Measurements from ENCODE around the gene ANXA2.

ANXA2 gene

DNA sequence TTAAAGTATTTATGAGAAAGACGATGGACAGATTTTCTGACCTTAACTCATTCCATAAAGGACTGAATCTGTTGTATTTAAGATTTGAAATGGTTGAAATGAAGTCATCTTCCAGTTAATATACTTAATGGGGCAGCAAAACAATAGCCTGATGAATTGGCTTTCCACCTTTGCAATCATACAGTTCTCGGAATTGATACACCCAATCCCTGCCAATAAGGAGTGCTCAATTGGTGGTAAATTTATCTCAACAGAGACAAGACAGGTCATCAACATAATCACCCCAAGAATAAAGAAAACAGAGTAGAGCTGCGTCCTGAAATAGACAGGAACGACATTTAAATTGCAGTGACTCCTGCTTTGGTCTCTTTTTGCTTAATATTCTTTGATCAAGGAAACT lies 11.2 kb downstream of the ANXA2 start:
- no peak for DNase-seq

DNA sequence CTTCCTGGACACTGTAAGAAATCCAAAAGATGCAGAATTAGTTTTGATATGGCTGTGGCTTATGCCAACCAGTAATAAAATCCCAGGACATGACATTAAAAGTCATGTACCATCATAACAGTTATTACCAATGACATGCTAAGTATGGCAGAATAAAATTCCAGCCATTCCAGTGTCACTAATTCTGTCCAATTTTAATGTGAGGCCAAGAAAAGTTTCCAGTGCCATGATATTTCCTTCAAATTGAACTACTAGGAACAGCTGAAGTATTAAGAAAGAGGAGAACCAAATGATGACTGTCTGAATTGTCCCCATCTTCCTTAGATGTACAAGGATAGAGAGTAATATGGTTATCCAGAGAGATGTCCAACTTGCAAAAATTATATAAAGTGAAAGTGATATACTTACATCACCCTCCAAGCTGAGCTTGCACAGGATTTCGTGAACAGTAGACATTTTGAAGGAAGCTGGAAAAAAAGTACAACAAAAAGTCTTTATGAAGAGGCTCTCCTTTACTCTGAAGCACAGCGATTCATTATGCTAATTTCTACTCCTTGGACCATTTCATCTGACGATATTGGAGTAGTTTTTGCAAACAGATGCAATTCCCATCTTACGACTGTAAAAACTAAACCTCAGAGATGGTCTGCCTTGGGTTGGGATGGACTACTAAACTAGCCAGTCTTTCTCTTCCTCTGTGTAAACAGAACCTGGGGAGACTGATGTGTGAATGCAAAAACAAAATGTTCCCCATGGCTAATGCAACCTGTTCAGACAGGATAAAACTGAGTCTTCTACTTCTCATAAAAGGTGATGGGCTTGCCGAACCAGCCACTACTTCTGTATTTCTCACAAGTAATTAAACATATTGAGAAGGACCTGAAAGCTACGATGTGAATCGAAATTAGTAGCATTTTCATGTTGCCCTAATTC lies 11.9 kb downstream of the ANXA2 start:
- DNase-seq: no peak

DNA sequence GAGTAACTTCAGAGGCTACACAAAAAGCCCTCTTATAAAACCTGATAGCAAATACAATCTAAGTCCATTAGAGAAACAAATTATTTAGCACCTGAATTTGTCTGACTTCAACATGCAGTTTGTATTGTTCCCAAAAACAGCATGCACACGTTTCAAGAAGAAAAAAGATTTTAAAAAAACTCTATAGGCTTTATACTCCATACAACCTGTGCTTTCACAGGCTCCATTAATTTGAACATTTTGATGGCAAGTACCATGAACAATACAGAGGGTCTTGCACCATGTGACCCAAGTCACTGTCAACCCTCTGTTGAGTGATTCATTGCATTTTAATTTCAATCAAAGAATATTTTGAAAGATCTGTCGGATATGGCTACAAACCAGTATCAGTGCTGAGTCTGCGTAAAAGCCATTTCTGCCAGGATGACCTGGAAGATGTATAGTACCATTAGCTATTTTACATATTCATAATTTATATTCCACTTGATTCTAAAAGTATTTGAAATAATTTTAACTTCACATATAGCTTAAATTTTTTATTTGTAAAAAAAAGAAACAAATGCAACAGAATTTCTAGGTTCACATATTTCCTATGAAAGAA lies 13.2 kb downstream of the ANXA2 start:
- no peak for DNase-seq

DNA sequence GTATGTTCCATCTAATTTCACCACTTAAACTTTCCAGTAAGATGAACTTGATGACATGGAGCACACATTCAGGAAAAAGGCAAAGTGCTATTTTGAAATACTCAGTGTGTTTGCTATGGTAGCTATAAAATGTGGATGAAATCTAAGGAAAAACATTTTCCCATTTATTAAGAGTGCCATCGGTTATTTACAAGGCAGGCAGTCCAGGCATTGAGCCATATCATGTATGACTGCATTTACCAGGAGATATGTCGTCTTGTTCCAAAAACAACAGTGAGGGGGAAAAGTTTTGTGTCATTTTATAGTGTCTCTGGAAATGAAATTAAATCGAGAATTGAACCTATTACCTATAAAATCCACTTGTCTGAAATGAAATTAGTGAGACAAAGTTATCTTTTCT lies 13.7 kb downstream of the ANXA2 start:
- no peak for DNase-seq

DNA sequence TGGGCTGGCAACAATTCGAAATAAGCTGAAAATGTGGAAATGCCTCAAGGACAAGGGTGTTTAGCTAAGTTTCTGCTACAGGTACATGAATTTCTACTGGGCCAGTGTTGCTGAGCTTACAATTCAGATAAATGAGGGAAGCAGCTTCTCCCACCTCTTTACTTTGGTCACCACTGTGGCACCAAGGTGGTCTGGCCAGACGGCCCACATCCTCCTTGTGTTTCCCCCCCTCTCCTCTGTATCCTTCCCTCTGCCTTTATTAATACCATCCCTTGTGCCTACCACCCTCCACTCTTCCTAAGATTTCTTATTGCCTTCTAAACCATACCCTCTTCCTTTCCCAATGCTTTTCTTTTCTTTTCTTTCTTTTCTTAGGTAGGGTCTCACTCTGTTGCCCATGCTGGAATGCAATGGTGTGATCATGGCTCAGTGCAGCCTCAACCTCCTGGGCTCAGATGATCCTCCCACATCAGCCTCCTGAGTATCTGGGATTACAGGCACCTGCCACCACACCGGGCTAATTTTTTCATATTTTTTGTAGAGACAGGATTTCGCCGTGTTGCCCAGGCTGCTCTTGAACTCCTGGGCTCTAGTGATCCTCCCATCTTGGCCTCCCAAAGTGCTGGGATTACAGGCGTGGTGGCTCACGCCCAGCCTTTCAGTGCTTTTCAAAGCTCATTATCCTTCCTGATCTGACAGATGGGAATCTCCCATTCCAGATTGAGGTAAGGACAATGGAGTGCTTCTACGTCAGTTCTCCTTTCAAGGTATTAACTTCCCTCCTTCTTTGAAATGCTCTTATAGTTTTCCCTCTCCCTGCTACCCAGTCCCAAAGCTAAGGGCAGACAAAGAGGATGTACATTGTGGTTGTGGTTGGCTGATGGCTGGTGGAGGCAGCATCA lies 14.8 kb downstream of the ANXA2 start:
- no peak for DNase-seq

DNA sequence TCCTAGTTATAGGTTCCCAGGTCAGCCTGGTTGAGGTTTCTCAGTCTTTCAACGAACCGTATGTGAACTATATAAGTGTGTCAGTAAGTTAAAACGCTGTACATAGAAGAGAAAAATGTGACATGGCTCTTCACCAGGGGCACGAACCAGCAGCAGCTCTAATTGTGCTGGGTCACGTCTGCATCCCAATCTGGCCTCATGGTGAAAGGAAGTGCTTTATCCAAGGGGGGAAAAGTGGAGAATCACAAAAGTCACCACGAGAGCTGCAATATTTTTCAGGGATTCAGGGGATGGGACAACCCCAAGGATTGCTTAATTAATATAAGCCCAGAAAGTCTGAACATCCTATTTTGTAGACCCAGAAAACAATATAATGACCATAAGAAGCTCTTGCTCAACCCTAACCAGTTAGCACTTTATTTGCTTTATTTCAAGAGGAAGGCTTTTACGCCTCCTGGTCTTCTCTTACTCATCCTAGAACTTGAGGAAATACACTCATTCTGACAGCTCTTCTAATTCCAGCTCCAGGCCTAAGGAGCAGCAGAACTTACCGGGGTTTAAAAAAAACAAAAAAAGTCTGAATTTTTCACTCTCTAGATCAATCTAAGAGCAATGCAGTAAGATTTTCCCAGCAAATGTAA lies 16.5 kb downstream of the ANXA2 start:
- DNase-seq: no peak

DNA sequence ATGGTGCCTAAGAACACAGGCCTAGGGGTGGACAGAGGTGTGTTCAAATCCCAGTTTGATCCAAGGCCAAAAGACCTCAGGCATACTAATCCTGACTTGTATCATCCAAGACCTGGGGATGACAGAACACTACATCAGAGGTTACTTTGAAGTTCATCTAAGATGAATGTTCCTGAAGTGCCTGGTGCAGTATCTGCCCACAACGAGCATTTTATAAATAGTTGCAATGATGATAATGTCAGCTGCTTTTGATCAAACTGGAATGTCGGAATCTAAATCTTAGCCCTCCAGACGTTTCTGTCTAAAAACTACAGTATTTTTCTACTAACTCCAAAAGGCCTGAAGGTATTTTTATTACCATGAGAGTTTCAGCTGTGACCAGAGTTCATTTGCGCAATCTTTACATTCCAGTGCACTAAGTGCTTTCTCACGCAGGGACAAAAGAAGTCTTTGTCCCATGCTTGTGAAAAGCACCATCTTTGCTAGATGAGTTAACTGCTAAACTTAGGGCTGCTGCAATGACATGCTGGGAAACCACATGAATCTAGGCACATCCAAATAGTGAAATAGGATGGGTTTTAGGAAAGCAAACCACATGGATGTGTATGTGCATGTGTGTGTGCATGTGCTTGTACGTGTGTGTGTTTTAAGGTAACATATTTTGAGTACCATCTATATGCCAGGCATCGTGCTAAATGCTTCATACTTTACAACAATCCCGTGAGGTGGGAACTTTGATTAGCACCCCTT lies 18.1 kb downstream of the ANXA2 start:
- DNase-seq: no peak

DNA sequence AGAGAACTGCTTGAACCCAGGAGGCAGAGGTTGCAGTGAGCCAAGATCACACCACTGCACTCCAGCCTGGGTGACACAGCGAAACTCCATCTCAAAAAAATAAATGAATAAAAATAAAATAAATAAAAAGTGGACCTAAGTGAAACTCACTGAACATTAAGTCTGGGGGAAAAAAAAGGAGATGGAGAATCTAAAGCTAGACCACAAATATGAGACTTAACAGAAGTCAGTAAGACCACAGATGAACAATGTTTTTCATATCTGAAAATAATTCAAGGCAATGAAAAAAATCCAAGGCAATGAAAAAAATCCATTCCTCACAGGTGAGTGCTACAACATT lies 18.6 kb downstream of the ANXA2 start:
- DNase-seq: no peak

DNA sequence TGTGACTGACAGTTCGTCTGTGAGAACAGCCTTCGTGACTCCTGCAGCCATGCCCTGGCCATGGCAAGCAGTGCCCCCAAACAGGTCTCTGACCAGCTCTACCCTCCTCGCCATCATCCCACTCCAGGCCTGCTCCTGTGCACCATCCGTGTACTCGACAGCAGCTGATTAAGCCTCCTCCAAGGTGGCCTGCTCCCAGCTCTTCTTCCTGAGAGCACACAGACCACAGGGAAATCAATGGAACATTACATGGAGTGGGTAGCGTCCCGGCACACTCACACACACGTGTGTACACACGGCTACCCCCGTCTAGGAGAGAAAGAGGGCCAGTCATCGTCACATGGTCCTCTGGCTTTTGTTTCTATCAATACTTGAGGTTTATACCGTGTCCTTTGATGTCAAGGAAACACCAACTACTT lies 21.1 kb downstream of the ANXA2 start:
- DNase-seq: no peak

DNA sequence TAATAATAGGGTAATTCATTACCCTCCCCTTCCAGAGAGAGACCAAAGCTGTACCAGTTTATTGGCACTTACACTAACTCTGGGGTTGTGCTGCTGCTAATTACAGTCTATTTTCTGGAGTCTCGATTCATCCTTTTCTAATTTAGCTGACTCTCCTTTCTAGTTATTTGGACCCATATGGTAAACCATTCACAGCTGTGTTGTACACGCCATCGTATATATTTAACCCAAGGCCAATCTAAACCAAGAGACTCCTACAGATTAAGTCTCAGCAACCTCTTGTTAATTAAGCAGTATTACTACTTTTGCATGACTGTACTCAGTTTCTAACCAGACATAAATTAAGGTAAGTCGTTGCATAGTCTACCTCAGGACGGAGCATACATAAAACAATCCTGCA lies 22.5 kb downstream of the ANXA2 start:
- peak; percentile 63 for DNase-seq

DNA sequence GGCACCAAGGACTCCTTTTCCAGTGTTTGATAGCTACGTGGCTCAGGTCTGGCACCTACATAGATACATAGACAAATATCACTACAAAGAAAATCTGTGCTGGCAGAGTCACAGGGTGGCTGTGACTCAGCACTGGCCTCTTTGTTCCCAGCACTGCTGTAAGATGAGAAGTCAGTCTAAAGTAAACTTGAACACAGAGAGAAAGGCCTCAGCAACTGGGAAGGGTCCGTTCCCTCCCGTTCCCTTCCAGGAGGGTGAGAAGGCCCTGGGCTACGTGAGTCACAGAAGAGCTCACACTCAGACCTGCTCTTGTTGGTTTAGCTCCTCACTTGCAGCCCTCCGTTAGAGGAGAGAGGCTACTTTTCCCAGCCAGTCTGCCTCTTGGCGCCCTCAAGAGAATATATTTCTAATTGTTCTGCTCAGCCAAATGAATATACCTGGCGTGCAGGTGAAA lies 23.1 kb downstream of the ANXA2 start:
- peak; percentile 56 for DNase-seq

DNA sequence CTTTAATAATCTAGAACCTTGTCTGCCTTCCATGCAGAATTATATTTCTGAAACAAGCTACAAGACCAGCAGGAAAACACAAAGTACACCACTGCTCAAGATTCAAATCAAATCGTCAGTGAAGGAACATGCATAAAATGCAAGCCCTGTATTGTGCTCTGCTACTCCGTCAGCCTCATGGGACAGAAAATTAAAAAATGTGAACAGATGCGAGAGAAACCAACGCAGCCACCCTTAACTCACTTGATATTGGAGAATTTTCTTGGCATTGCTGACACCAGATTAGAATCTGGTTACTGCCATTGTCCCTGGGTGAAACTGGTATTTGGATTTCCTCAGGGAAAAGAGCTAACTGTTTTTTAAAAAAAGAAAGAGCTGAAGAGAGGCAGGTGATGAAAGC lies 23.6 kb downstream of the ANXA2 start:
- DNase-seq: peak; percentile 56

DNA sequence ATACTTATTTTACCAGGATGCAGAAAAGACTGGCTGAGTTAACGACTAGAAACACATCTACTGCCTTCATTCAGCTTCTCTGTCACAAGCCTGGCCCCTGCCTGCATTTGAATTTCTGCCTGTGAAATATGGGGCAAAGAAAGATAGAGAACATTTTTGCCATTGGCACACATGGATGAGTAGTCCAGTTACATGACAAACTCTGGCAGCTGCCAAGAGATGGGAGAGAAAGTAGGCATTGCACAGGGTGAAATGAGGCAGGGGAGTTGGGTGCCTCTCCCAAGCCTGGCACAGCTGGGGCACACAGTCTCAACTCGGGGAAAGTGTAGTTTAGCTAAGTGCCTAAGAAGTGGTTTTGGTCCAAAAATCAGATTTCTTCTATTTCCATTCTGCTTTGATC lies 24.0 kb downstream of the ANXA2 start:
- peak; percentile 32 for DNase-seq

DNA sequence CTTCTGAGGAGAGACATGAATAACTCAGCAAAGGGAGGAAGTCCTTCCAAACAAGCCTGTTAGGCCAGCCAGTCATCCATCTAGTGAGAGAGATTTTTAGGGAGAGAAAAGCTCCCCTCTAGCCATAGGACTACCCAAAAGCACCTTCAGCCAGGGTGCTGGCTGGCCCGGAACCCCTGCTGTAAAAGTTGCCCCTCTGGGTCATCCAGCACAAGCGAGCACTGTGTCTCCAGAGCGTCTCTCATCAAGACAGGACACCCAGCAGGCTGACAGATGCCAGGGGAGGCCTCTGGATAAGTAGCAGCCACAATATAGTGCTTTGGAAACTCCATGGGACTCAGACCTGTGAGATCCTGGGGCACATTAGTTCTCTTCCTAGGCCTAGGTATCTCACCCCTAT lies 24.5 kb downstream of the ANXA2 start:
- DNase-seq: no peak

DNA sequence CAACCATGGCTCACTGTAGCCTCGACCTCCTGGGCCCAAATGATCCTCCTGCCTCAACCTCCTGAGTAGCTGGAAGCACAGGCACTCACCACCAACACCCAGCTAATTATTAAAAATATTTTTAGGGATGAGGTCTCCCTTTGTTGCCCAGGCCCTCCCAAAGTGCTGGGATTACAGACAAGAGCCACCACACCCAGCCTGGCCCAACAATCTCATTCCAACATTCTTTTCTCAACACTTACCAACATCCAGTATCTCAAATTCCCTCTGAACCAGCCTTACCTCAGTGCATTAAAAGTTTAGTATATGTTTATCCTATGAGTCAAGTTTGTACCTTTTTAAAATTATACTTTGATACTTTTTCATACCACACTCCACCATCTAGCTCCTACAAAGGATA lies 25.0 kb downstream of the ANXA2 start:
- DNase-seq: no peak

DNA sequence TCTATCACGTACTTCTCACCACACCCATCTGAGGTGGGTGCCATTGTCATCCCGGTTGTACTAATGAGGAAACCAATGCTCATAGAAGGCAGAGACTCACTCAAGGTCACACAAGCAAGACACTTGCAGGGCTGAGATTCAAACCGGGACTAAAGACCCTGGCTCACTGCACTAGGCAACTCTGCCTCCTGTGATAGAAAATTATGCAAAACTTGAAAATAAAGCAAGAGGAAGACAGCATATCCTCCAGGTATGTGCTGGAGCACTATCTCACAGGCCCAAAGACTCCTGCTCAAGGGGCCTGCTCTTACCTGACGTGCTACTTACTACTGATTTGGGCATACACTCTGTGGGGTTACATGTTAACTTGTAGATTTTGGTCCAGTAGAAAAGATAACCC lies 25.6 kb downstream of the ANXA2 start:
- DNase-seq: no peak

DNA sequence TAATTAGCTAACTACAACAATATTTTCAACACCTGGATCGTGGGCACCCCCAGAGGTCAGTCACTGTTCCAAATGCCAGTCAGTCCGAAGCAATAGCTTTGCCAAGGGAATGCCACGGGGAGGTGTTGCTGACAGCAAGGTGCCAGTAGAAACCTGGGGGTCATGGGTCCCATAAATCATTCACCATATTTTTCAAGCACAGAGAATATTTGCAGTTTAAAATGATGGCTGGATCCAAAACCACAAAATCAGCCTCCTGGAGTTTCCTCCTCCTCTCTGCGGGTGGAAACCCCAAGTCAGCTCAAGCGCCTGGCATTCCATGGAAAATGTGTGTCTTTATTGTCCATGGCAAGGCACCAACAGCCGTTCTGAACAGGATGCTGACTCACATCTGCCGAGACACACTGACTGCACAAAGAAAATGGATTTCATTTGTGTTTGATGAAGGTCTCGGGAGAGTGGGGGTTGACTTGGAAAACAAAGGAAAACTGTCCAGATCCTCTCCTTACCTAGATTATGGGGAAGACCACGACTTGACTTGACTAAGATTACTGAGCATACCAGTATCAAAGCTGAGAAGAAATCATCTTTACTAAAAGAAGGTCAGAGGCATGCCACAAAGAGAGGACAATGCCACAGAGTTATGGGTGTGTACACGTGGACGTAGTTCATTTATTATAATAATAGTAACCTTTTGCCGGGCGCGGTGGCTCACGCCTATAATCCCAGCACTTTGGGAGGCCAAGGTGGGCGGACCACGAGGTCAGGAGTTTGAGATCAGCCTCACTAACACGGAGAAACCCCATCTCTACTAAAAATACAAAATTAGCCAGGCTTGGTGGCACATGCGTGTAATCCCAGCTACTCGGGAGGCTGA lies 26.4 kb downstream of the ANXA2 start:
- peak; percentile 38 for DNase-seq

DNA sequence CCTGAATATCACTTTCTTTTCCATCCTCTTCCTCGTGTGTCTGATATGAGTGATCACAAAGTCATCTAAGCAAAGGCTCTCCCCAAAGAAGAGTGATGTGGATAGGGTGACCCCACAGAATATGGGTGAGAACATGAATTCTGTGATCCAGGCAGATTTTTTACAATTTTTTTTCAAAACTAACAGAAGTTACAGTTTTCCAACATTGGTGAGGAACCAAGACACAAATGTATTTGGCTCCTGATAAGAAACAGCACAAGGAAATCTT lies 27.0 kb downstream of the ANXA2 start:
- DNase-seq: no peak

DNA sequence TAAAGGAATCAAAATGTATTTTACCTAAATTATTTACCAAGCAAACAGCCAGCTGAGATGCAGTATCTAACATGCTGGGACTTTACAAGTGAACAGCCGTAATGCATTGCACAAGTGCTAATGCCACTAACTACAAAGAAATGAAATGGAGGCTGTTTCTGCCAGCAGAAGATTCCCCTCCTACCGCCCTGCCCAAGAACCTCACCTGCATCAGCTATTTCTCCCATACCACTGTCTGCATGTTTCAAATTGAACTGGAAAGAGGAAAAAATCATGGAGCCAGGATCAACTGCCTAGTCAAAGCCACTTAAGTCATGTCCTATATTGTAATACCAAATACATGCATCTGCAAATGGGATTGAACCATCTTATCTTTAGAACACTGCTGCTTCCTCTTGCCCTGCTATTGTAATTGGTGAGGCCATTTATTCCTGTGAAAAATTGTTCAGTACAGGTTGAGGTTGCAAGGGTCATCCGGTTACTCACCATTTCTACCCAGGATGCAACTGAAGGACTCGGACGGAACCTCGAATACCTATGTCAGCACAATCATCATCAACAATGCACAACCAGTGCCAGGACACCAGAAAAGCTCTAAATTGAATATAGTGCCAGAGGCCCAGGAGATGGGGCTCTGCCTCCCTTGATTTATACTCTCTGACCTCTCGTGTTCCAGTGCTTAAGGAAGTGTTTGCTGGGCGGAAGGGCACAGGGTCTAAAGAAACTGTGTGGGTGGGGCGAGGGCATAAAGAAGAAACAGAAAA lies 27.5 kb downstream of the ANXA2 start:
- DNase-seq: no peak

DNA sequence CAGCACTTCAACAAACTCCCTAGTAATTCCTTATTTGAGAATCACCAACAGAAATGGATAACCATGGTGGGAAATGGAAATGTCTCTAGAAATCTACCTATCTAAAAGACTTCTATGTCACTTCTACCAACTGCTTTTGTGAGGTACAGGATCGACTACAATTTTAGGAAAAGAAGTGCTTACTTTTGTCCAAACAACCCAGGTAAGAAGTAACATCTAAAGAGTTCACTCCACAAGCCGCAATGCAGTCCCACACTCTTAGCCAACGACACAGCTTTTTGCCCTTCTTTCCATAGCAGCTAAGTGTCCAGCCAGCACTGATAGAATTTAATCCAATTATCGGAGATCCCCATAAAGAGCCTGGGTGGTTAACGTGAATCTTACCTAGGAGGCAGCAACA lies 28.1 kb downstream of the ANXA2 start:
- DNase-seq: no peak

DNA sequence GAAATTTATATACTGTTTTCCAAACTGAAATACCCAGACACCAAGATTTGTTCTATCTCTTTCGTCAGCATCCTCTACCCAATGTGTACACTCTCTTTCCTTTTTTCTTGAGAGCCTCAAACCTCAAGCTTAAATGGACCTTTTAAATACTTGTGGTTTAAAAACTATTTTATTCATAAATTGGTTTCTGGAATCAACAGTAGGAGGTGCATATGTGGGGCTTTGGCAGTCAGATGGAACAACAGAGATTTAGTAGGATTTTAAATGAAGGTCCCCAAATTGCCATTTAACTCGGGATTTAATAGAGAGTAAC lies 33.2 kb downstream of the ANXA2 start:
- DNase-seq: no peak

Measured in NCI-H1694 treated with DMSO at 0.1 percent for 48 hours (cell line).